Fibroblast of the aortic adventitia (primary cell): ENCODE data around the gene XCR1. TPM values are rescaled to one million over a fixed set of nuclear protein-coding genes. Genes with fewer than 3 reads are reported as not detected.

Source experiments
- DNase-seq: peaks from one replicate; pipeline ENCODE4 v3.0.0-alpha.2; 2010; ENCODE audit warnings: low read depth
- H3K4me3 ChIP-seq: 2 replicates; pipeline ENCODE4 v1.5.1; 2011; ENCODE audit warnings: low read depth, mild to moderate bottlenecking, control low read depth, low read length, moderate library complexity
- CTCF ChIP-seq: IDR thresholded peaks from 2 replicates; pipeline ENCODE4 v1.5.1; 2011; ENCODE audit warnings: mild to moderate bottlenecking, low read length, control low read depth, inconsistent platforms; ENCODE audit not compliant: insufficient read depth
- total RNA-seq: library from RNA; depleted of rRNA; stranded (reverse); fragments of >200 nt; gene quantifications from 2 replicates; pipeline ENCODE4 v1.2.3, GENCODE V29; 2012; ENCODE audit warnings: low replicate concordance

The XCR1 gene
- total RNA-seq, 1 donor: not detected

- no peak overlapping the region for H3K4me3 ChIP-seq
- DNase-seq: peak; percentile 7
- no peak for TF ChIP-seq CTCF
Observed at GRCh38 chr3:46019707-46020106, 7.6 kb downstream of the XCR1 start.

- no peak for TF ChIP-seq CTCF
- no peak overlapping the region for H3K4me3 ChIP-seq
- peak; percentile 13 for DNase-seq
Observed at GRCh38 chr3:46017720-46018119, 9.6 kb downstream of the XCR1 start.

GRCh38 chr3:46013316-46014094, 13.8 kb downstream of the XCR1 start:
- H3K4me3 ChIP-seq: no peak overlapping the region
- no peak for TF ChIP-seq CTCF
- no peak for DNase-seq

GRCh38 chr3:46012246-46012645, 15.0 kb downstream of the XCR1 start:
- no peak for DNase-seq
- H3K4me3 ChIP-seq: no peak overlapping the region
- TF ChIP-seq CTCF: no peak

GRCh38 chr3:46010519-46011113, 16.7 kb downstream of the XCR1 start:
- no peak for TF ChIP-seq CTCF
- DNase-seq: no peak
- H3K4me3 ChIP-seq: no peak overlapping the region

- TF ChIP-seq CTCF: no peak
- H3K4me3 ChIP-seq: no peak overlapping the region
Observed at GRCh38 chr3:46008058-46008457, 19.2 kb downstream of the XCR1 start.

More at GRCh38 chr3:46008058-46008457, 19.2 kb downstream of the XCR1 start:
- DNase-seq: no peak
